ENCODE data around the gene NUFIP2.

GRCh38 chr17:29215717-29216116 is 78.2 kb downstream of the NUFIP2 start:
- TF ChIP-seq, protein P1, sequence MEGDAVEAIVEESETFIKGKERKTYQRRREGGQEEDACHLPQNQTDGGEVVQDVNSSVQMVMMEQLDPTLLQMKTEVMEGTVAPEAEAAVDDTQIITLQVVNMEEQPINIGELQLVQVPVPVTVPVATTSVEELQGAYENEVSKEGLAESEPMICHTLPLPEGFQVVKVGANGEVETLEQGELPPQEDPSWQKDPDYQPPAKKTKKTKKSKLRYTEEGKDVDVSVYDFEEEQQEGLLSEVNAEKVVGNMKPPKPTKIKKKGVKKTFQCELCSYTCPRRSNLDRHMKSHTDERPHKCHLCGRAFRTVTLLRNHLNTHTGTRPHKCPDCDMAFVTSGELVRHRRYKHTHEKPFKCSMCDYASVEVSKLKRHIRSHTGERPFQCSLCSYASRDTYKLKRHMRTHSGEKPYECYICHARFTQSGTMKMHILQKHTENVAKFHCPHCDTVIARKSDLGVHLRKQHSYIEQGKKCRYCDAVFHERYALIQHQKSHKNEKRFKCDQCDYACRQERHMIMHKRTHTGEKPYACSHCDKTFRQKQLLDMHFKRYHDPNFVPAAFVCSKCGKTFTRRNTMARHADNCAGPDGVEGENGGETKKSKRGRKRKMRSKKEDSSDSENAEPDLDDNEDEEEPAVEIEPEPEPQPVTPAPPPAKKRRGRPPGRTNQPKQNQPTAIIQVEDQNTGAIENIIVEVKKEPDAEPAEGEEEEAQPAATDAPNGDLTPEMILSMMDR (IDR thresholded peaks at IDR 0.05; ENCODE audit: low read depth, low read length, missing input control): no peak
- no peak for TF ChIP-seq TAF1 (conservative IDR thresholded peaks at IDR 0.05)
